M059J (cell line): ENCODE results near the gene WWOX. TPM values are rescaled to one million over a fixed set of nuclear protein-coding genes. Genes with fewer than 3 reads are reported as not detected.

Experiments used
- DNase-seq: peaks from one replicate; pipeline ENCODE4 v3.0.0-alpha.2; 2012; ENCODE audit warnings: low read depth
- total RNA-seq: library from RNA; depleted of rRNA; stranded (reverse); fragments of >200 nt; shearing (Covaris generic); gene quantifications from 2 replicates; pipeline ENCODE4 v1.2.3, GENCODE V29; 2014

WWOX gene
- total RNA-seq, 1 experiment from 2014 or later = 13.7 TPM

DNA sequence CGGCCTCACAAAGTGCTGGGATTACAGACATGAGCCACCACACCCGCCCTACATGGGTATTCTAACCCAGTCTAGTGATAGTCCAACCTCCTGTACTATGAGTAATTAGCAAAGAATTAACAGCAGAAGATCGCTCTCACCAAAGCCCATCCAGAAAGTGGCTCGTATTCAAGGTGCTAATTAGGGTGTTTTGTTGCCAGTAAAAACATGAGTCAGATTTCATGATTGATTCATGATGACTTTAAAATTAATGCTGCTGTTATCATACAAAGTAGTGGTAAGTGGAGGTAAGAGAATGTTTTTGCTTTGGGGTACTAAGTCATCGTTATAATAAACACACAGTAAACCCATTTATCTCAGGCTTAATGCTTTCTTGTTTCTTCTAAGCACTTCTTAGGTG lies 428.8 kb downstream of the WWOX start:
- no peak for DNase-seq

DNA sequence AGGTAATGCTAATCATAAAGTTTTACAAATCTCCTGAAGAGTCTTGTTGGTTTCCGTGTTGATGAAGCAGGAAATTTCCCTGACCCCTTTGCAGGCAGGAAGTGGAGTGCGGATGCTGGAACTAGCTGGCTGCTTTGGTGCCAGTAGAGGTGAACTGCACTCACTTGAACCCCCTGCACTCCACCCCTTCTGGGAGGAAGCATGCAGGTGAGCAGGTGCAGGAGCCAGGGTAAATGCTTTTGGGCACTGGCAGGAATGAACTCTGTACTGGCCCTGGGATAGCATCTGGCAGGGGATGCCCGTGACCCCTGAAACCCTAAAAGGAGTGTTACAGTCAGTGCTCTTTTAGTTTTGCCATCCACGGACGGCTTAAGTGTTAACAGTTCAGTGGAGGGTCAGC lies 430.4 kb downstream of the WWOX start:
- DNase-seq = no peak

DNA sequence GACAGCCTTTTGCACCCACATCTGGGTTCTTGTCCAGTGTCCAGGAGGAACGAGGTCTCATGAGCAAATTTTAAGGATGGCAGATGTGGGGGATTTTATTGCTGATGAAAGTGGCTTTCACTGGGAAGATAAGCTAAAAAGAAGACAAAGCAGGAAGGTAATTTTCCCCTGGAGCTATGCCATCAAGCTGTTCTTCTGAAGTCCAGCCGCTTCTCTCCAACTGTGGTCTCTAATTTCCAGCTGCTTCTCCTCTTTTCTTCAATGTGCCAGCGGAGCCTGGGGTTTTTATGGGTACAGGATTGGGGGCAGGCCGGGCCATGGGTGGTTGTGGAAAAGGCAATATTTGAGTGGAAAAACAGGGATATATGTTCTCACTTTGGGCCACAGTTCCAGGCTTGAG lies 430.8 kb downstream of the WWOX start:
- DNase-seq = no peak

- no peak for DNase-seq
Observed at GRCh38 chr16:78535098-78535497, 435.6 kb downstream of the WWOX start.

DNA sequence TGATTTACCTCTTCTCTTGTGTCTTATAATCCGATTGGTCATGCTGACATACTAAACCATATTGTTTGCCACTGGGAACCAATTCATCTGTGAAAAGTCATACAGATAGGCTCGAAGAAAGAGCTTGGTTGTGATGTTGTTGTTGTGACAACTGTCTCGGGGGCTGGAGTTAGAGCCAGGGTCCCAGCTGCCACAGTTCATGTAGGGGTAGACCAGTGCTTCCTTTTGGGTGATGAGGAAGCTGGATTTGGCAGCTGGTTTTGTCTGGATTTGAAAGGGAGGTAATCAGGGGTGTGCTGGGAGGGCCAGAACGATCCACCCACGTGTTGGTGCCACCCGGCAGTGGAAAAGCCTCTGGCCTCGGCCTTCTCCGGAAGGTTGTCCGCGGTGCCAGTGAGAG lies 438.1 kb downstream of the WWOX start:
- DNase-seq = no peak

- no peak for DNase-seq
Observed at GRCh38 chr16:78538292-78538691, 438.8 kb downstream of the WWOX start.

- no peak for DNase-seq
Observed at GRCh38 chr16:78538919-78539318, 439.5 kb downstream of the WWOX start.

GRCh38 chr16:78542419-78542818 lies 443.0 kb downstream of the WWOX start:
- DNase-seq = no peak

- no peak for DNase-seq
Observed at GRCh38 chr16:78543023-78543422, 443.6 kb downstream of the WWOX start.

- no peak for DNase-seq
Observed at GRCh38 chr16:78549366-78549765, 449.9 kb downstream of the WWOX start.

GRCh38 chr16:78551487-78552085 lies 452.1 kb downstream of the WWOX start:
- no peak for DNase-seq

GRCh38 chr16:78552106-78552675 lies 452.7 kb downstream of the WWOX start:
- DNase-seq = no peak

DNA sequence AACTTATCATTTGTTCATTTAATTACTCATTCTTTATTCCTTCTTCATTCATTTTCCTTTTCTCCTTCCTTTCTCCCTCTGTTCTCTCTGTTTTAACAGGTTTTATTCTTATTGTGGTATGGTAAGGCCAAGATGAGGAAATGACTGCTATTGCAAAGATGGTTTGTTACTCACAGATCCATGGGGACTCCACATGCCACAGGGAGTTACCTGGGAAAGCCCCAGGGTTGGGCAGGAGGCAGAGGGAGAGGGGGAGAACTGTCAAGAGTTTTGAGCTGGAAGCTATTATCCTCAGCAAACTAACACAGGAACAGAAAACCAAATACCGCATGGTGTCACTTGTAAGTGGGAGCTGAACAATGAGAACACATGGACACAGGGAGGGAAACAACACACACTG lies 453.3 kb downstream of the WWOX start:
- DNase-seq = no peak

DNA sequence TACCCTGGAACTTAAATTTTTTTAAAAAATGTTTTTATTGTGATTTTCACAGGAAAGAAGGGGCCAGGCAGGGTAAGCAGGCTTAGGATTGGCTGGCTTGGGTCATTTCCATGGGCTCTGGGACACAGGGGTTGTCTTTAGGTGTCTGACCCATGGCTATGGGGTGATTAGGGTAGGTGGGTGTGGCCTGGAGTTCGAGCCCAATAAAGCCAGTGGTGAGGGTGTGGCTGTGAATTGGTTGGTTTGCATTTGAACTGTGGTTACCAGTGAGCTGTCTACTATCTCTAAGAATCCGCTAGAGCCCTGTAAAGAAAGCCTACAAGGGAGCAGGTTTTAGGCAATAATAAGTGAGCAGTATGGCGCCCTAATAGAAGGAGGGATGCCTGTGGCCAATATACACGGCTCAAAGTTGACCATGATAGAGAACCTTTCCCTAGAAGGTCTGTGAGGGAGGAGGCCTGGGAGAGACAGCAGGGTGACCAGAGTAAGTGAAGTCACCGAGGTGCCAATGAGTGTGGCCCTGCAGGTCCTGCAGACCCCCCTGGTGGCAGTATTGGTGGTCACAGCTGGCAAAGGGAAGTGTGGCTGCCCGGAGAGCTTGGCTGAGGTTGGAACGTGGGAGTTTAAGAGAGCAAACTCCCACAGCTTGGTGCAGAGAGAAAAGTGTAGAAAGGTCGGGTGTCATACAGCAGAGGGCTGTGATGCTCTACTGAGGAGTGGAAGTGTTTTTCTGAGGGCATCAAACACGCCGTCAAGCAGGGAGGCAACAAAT lies 454.0 kb downstream of the WWOX start:
- DNase-seq = no peak

- no peak for DNase-seq
Observed at GRCh38 chr16:78556421-78556820, 457.0 kb downstream of the WWOX start.

GRCh38 chr16:78560997-78561396 lies 461.5 kb downstream of the WWOX start:
- no peak for DNase-seq

DNA sequence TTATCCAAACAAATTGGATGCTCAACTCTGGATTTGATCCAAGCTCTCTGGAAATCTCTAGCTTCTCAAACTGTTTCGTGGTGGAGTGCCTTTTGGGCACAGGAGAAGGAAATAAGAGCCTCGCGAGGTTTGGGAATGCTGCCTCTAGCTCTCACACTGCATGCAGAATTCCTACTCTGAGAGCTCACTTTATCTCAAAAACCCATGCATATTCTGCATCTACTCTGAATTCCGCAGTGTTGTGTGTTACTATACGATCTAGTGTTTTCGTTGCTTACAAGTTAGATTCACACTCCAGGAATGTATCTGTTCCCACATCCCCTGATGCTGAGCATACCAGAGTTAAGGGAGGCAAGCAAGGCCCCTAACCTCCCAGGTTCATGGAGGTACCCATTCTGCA lies 462.7 kb downstream of the WWOX start:
- DNase-seq = no peak

GRCh38 chr16:78562650-78563049 lies 463.2 kb downstream of the WWOX start:
- no peak for DNase-seq

- no peak for DNase-seq
Observed at GRCh38 chr16:78563905-78564304, 464.5 kb downstream of the WWOX start.

DNA sequence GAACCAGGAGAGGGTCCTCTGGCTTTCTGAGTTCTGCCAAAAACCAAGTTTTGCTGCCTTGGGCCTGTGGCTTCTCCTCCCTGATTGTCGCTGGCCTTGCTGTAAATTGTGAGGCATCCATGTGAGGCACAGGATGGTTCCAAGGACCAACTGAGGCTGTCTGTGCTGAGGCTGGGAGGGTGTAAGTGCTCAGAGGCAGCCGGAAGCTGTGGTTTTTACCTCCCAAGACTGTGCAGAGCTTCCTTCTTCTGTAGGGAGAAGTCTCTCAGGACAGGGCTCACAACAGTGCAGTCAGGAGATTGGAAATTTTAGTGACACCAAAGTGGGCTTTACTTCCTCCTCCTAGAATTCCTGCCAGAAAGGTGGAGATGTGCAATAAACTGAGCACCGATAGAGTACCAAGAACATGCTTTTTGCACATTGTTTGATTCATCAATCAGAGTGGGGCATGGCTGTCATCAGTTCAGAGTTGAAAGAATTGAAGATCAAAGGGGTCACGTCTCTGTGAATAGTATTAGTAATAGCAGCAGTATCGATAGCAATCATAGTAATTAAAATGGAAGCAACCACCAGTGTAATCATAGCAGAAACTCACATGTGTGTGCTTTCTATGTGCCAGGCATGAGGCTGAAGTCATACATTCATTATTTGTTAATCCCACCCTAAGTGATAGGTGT lies 467.1 kb downstream of the WWOX start:
- DNase-seq = no peak

GRCh38 chr16:78570399-78571141 lies 471.1 kb downstream of the WWOX start:
- no peak for DNase-seq

- DNase-seq = no peak
Observed at GRCh38 chr16:78571434-78571833, 472.0 kb downstream of the WWOX start.
